Measurements from ENCODE around the gene AOPEP.

AOPEP gene

GRCh38 chr9:94740145-94740840, 13.8 kb downstream of the AOPEP start:
- no peak overlapping the region for H3K4me3 ChIP-seq (replicated peaks; ENCODE audit: low read depth, low read length)
- no peak for DNase-seq (ENCODE audit: extremely low read depth, low read depth)
- TF ChIP-seq CTCF (IDR thresholded peaks at IDR 0.05; ENCODE audit: low read depth, low read length, missing control alignments) = no peak

- no peak for TF ChIP-seq CTCF (IDR thresholded peaks at IDR 0.05; ENCODE audit: low read depth, low read length, missing control alignments)
These were observed 15.4 kb downstream of the AOPEP start for GRCh38 chr9:94741866-94742265.

GRCh38 chr9:94743035-94743954, 16.8 kb downstream of the AOPEP start:
- no peak overlapping the region for H3K4me3 ChIP-seq (replicated peaks; ENCODE audit: low read depth, low read length)
- DNase-seq (ENCODE audit: extremely low read depth, low read depth) = no peak
- TF ChIP-seq CTCF (IDR thresholded peaks at IDR 0.05; ENCODE audit: low read depth, low read length, missing control alignments) = no peak

More at GRCh38 chr9:94741866-94742265, 15.4 kb downstream of the AOPEP start:
- H3K4me3 ChIP-seq (replicated peaks; ENCODE audit: low read depth, low read length) = no peak overlapping the region
- no peak for DNase-seq (ENCODE audit: extremely low read depth, low read depth)

GRCh38 chr9:94745806-94746540, 19.5 kb downstream of the AOPEP start:
- no peak for TF ChIP-seq CTCF (IDR thresholded peaks at IDR 0.05; ENCODE audit: low read depth, low read length, missing control alignments)
- no peak for DNase-seq (ENCODE audit: extremely low read depth, low read depth)
- no peak overlapping the region for H3K4me3 ChIP-seq (replicated peaks; ENCODE audit: low read depth, low read length)

- H3K4me3 ChIP-seq (replicated peaks; ENCODE audit: low read depth, low read length) = no peak overlapping the region
- DNase-seq (ENCODE audit: extremely low read depth, low read depth) = no peak
- TF ChIP-seq CTCF (IDR thresholded peaks at IDR 0.05; ENCODE audit: low read depth, low read length, missing control alignments) = no peak
These were observed 20.3 kb downstream of the AOPEP start for GRCh38 chr9:94746541-94747370.

- no peak overlapping the region for H3K4me3 ChIP-seq (replicated peaks; ENCODE audit: low read depth, low read length)
- TF ChIP-seq CTCF (IDR thresholded peaks at IDR 0.05; ENCODE audit: low read depth, low read length, missing control alignments) = no peak
- DNase-seq (ENCODE audit: extremely low read depth, low read depth) = no peak
These were observed 28.5 kb downstream of the AOPEP start for GRCh38 chr9:94754976-94755475.

Measured in HFF-Myc (cell line).